HG02571 (cell line): ENCODE data around the gene IAH1.

Experiments
- ATAC-seq: cut with Tn5 transposase; IDR thresholded peaks from one replicate; pipeline ENCODE4 v1.9.1; 2021; ENCODE audit warnings: mild to moderate bottlenecking, moderate library complexity; ENCODE audit not compliant: unreplicated experiment

Gene IAH1

DNA sequence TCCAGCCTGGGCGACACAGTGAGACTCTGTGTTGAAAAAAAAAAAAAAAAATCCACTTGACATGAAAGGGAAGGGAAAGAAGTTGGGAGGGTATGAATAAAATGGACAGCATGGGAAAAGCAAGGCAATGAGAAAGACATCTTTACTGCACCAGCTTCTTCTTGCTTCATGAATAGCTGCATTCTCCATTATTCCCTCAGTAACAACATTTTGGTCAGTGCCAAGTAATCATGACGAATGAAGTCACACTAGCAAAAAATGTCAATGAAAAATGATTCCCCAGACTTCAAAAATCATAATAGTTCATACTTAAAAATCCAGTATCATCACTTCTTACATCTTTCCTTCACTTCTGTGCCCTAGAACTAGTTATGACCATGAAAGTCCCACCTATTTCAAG lies 50.9 kb downstream of the IAH1 start:
- no peak for ATAC-seq

DNA sequence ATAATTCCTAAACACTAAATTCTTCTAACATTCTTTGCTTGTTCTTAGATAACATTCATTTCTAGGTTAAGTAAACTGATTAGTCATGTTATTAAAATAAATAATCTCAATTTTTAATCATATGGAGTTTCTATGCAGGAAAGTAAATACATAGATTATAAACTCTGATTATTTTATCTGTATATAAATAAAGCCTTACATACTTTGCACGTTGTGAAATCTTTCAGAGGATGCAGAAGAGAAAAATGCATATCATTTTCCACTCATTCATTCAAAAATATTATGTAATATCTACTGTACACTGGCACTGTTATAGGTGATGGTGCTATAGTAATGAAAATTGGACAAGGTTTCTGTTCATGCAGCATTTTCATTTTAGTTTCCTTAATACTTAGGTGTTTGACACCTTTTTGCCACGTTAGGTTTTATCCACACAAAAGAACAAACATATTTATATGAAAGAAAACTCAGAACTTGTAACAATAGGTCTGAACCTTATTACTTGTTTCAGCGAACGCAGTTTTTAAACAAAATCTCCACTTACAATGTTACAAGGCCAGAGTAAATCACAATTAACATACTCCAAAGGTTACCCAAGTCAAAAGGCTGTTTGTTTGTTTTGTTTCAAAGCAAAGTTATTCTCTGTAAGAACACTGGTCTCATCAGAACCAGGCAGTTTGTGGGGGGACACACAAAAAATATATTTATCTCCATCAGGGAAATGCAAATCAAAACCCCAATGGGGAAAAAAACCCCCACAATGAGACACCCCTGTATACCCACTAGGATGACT lies 53.8 kb downstream of the IAH1 start:
- no peak for ATAC-seq

DNA sequence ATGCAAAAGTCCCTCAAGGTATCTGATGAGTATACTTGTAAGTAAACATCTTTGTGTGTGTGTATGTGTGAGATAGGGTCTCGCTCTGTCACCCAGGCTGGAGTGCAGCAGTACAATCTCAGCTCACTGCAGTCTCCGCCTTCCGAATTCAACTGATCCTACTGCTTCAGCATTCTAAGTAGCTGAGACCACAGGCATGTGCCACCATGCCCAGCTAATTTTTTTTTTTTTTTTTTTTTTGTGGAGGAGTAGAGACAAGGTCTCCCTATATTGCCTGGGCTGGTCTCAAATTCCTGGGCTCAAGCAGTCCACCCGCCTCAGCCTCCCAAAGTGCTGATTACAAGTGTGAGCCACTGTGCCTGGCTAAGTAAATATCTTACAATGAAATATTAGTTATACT lies 58.1 kb downstream of the IAH1 start:
- no peak for ATAC-seq

DNA sequence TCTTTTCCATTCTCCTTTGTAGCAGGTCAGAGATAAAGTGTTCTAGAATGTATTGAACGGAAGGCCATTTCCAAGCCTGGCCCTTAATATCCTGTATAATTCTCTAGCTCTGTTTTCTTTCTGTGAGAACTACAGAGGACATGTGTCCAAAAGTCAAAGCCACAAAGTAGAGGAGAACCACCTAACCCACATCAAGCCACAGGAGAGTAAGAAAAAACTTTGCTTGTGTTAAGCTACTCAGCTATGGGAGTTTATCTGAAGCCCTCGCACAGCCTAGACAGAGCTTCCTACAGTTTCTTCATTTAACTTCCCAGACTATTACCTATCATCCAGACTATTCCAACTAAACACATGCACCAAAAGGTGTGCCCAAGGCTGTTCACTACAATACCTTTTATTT lies 59.3 kb downstream of the IAH1 start:
- no peak for ATAC-seq

DNA sequence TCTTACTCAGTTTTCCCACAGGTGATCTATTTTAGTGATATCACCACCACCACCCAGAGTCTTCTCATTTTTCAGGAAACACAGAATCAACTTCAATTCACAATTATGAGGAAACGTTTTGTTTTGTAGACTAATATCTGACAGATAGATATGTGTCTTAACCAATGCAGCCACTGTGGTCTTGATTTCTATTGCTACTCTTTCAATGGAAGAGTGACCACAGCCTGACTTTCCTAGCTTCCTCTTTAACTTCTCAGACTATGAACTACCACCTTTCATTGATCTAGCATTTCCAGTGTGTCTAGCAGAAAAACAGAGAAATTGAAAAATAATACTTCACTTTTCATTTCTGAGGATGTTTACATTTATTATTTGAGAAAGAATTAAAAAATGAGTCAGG lies 60.8 kb downstream of the IAH1 start:
- ATAC-seq = no peak

DNA sequence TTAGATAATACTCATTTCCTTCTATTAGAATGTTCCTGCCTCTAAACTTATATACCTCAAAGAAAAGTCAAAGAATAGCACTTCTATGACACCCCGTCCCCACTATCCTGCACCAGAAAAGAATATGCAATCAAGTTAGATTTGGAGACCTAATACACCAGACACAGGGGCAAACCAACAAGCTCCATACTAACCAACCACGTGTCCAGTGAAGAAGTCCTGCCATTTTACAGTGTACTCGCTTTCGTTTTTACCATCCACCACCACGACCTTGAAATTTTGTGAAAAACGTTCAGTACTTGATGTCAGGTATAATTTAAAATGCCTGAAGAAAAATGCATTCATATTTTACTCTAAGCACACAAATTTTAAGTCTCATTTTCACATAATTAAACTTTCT lies 62.2 kb downstream of the IAH1 start:
- no peak for ATAC-seq

DNA sequence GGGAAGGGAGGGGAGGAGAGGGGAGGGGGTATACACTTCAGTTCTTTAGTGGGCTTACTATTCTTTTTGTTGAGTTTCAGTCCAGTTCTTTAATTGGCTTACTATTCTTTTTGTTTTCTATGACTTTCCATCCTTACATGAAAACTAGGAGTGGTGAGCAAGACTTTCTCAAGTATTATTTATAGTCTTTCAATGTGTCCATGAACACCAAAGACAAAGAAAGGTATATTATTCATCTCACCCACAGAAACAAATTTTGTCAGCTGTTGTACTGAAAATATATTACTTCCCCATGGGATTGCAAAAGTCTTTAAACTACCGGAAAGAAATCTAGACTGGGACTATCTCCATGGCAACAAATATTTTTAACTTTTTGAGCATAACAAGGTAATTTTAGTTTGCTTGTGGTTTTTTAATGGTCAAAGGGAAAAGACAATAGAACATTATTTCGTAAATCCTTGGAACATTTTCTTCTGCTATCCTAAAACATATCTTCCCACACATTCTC lies 63.7 kb downstream of the IAH1 start:
- no peak for ATAC-seq
